Measurements from ENCODE around the gene KCNJ4. TPM values are rescaled to one million over a fixed set of nuclear protein-coding genes. Genes with fewer than 3 reads are reported as not detected.

KCNJ4 gene
- total and polyA plus RNA-seq, 5 donors from 2014 or later: not detected

DNA sequence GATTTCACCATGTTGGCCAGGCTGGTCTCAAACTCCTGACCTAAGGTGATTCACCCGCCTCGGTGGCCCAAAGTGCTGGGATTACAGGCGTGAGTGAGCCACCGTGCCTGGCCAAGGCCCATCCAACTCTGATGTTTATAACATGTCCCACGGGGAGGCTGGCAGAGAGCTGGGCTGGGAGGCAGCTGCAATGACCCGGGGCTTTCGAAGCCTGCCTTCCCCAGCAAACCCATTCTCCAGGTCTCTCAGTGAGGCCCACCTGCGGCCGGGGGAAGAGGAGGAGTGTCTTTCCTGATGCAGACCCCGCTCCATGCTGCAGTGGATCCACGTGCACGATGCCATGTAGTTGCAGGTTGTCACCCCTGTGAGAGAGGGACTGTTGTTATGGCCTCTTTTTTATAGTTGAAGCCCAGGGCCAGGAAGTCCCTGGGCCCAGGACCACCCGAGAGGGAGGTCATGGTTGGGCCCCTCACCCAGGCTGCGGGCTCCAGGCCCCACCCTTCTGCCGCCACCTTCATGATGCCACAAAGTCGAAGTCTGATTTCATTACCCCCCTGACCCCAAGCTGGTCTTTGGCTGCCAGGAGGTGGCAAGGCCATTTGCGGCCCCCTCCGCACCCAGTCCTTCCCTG is 38.3 kb downstream of the KCNJ4 start:
- DNase-seq: no peak
- H3K36me3 ChIP-seq (ENCODE audit: control insufficient read depth, insufficient read depth, low read length): no peaks in the 10 kb centered on the region
- H3K27ac ChIP-seq (ENCODE audit: insufficient read depth, low read length, poor library complexity, severe bottlenecking): no peak overlapping the region
- no peaks in the 10 kb centered on the region for H3K9me3 Mint-ChIP-seq
- H3K4me1 Mint-ChIP-seq: peaks cover 0 to 4% (median 2%) of the 10 kb centered on the region in 4 donors
- H3K27ac Mint-ChIP-seq: peak overlapping the region in 1 of 3 donors; percentile 80
- no peaks in the 10 kb centered on the region for H3K27me3 ChIP-seq (ENCODE audit: control insufficient read depth, insufficient read depth, low read length)
- no peak overlapping the region for H3K4me3 Mint-ChIP-seq
- no peak for ATAC-seq (ENCODE audit: low read depth in 2 of 2)
- no peaks in the 10 kb centered on the region for H3K36me3 Mint-ChIP-seq
- no peaks in the 10 kb centered on the region for H3K9me3 ChIP-seq (ENCODE audit: control insufficient read depth in 2 of 2, low read length in 2 of 2)
- no peak overlapping the region for H3K4me3 ChIP-seq (ENCODE audit: low read depth, low read length)
- H3K27me3 Mint-ChIP-seq: peaks cover 4% of the 10 kb centered on the region
- H3K4me1 ChIP-seq (ENCODE audit: control insufficient read depth, insufficient read depth, low read length, poor library complexity, severe bottlenecking): no peaks in the 10 kb centered on the region

DNA sequence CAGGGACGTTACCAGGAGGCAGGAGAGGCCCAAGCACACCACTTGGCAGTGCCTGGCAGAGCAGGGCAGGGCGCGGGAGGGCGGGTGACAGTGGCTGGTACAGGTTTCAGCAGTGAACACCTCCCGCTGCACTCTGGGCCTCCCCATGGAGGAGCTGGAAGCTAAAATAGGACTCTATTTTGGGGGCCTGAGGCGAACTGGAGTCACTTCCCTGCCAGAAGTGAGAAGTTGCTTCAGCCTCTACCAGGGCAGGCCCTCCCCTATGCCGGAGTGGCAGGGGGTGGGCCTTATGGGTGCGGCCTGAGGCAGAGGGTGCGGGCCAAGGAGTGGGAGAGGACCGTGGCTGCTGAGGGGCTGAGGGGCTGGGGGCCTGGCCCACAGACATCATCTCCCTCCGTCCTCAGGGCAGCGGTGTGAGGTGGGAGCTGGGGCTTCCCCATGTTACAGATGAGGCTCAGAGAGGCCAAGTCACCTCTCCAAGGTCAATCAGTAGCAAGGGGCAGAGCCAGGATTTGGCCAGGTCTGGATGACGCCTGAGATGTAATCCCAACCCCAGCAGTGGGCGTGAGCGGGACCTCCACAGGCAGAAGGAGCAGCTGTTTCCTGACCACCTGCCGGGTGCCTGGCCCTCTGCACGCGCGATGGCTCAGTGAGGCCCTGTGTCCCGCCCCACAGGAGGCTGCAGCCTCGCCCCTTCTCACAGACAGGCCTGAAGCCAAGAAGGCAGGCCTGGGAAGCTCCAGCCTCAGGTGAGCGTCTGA is 39.3 kb downstream of the KCNJ4 start:
- no peaks in the 10 kb centered on the region for H3K9me3 Mint-ChIP-seq
- H3K27me3 Mint-ChIP-seq: peaks cover 8% of the 10 kb centered on the region
- H3K27me3 ChIP-seq (ENCODE audit: control insufficient read depth, insufficient read depth, low read length): no peaks in the 10 kb centered on the region
- H3K4me1 Mint-ChIP-seq: peaks cover 0 to 4% (median 2%) of the 10 kb centered on the region in 4 donors
- H3K36me3 ChIP-seq (ENCODE audit: control insufficient read depth, insufficient read depth, low read length): no peaks in the 10 kb centered on the region
- no peak overlapping the region for H3K4me3 ChIP-seq (ENCODE audit: low read depth, low read length)
- DNase-seq (no peak), ATAC-seq (ENCODE audit: low read depth in 2 of 2) (no peak)
- H3K27ac ChIP-seq (ENCODE audit: insufficient read depth, low read length, poor library complexity, severe bottlenecking): no peak overlapping the region
- no peaks in the 10 kb centered on the region for H3K4me1 ChIP-seq (ENCODE audit: control insufficient read depth, insufficient read depth, low read length, poor library complexity, severe bottlenecking)
- no peaks in the 10 kb centered on the region for H3K36me3 Mint-ChIP-seq
- no peak overlapping the region for H3K4me3 Mint-ChIP-seq
- H3K27ac Mint-ChIP-seq: no peak overlapping the region
- H3K9me3 ChIP-seq (ENCODE audit: control insufficient read depth in 2 of 2, low read length in 2 of 2): no peaks in the 10 kb centered on the region

DNA sequence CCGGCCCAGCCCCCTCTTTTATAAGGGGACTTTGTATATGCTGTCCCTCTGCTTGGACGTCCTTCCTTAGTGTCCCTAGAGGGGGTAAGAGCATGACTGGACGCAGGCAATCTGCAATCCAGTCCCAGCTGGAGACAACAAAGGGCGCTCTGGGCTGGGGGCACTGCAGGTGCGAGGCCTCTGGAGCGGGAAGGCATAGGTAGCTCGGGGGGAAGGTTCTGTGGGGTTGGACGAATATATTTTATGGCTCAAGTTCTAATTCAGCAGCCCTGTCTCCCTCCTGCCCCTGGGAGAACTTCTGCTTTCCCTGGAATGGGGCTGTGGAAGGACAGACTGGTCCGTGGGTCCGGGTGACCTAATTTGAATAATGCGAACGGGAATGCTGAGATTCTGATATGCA is 40.0 kb downstream of the KCNJ4 start:
- no peaks in the 10 kb centered on the region for H3K36me3 ChIP-seq (ENCODE audit: control insufficient read depth, insufficient read depth, low read length)
- no peak overlapping the region for H3K4me3 Mint-ChIP-seq
- no peak for ATAC-seq (ENCODE audit: low read depth in 2 of 2)
- no peak overlapping the region for H3K27ac ChIP-seq (ENCODE audit: insufficient read depth, low read length, poor library complexity, severe bottlenecking)
- H3K36me3 Mint-ChIP-seq: no peaks in the 10 kb centered on the region
- DNase-seq: no peak
- peaks cover 0 to 4% (median 2%) of the 10 kb centered on the region in 4 donors for H3K4me1 Mint-ChIP-seq
- no peaks in the 10 kb centered on the region for H3K4me1 ChIP-seq (ENCODE audit: control insufficient read depth, insufficient read depth, low read length, poor library complexity, severe bottlenecking)
- H3K27ac Mint-ChIP-seq: no peak overlapping the region
- H3K9me3 ChIP-seq (ENCODE audit: control insufficient read depth in 2 of 2, low read length in 2 of 2): no peaks in the 10 kb centered on the region
- no peaks in the 10 kb centered on the region for H3K27me3 ChIP-seq (ENCODE audit: control insufficient read depth, insufficient read depth, low read length)
- H3K27me3 Mint-ChIP-seq: peaks cover 9% of the 10 kb centered on the region
- H3K9me3 Mint-ChIP-seq: no peaks in the 10 kb centered on the region
- H3K4me3 ChIP-seq (ENCODE audit: low read depth, low read length): no peak overlapping the region

DNA sequence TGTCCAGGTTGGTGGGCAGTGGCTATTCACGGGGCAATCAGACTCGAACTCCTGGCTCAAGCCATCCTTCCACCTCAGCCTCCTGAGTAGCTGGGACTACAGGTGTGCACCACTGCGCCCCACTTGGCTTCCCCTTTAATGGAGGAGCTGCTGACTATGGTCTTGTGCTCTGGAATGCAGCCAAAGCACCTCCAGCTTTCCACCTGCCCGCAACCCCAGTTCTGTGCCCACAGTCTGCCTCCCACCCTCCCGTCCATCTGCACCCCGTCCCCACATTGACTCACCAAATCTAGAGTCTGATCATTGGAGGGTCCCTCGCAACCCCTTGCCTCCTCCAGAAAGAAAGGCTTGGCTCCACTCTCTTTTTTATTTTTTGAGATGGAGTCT is 41.0 kb downstream of the KCNJ4 start:
- H3K27ac ChIP-seq (ENCODE audit: insufficient read depth, low read length, poor library complexity, severe bottlenecking): no peak overlapping the region
- Mint-ChIP-seq H3K36me3 (no peaks in the 10 kb centered on the region), H3K4me1 (peaks cover 0 to 4% (median 2%) of the 10 kb centered on the region in 4 donors), H3K27me3 (peaks cover 9% of the 10 kb centered on the region), H3K9me3 (no peaks in the 10 kb centered on the region), H3K4me3 (no peak overlapping the region), H3K27ac (no peak overlapping the region)
- no peak for ATAC-seq (ENCODE audit: low read depth in 2 of 2)
- H3K27me3 ChIP-seq (ENCODE audit: control insufficient read depth, insufficient read depth, low read length): no peaks in the 10 kb centered on the region
- no peaks in the 10 kb centered on the region for H3K36me3 ChIP-seq (ENCODE audit: control insufficient read depth, insufficient read depth, low read length)
- no peaks in the 10 kb centered on the region for H3K4me1 ChIP-seq (ENCODE audit: control insufficient read depth, insufficient read depth, low read length, poor library complexity, severe bottlenecking)
- H3K4me3 ChIP-seq (ENCODE audit: low read depth, low read length): no peak overlapping the region
- no peaks in the 10 kb centered on the region for H3K9me3 ChIP-seq (ENCODE audit: control insufficient read depth in 2 of 2, low read length in 2 of 2)
- DNase-seq: no peak

DNA sequence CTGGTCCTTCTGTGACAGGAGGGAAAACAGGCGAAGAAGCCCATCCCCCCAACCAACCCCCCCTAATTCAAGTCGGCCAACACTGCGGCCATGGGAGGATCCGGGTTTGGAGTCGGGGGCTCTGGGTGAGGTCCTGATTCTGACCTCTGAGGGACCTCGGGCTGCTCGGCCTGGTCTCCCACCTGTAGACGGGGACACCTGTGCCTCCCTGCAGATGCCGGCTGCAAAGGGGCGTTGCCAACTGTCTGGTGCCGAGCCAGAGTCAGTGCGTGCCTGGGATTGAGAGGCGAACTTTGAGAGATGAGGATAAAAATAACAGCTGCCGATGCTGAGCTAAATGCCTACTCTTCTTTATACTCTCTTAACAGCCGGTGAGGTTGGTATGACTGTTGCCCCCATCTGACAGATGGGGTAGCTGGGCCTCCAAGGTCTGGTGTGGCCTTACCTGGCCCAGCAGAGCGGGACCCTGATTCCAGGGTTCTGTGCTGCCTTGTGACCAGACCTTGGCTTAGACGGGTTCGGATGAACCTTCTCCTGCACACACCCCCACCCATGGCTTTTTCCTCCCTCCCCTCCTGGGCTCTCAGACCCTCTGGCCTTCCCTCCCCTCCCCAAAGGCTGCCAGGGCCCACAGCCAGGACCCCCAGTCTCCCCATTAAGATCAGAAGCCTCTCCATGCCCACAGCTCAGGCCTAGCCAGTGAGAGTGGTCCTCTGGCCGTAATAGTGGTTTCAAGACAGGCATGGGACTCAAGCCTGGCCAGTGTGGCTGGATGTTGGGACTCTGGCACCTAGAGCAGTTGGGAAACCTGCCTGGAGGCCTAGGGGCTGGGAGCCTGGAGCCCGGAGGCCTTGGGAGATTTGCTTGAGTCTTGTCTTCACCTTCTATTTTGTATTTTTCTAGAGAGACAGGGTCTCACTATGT is 41.7 kb downstream of the KCNJ4 start:
- no peaks in the 10 kb centered on the region for H3K36me3 ChIP-seq (ENCODE audit: control insufficient read depth, insufficient read depth, low read length)
- Mint-ChIP-seq H3K9me3 (no peaks in the 10 kb centered on the region), H3K27ac (no peak overlapping the region), H3K36me3 (no peaks in the 10 kb centered on the region), H3K4me3 (no peak overlapping the region), H3K27me3 (peaks cover 9% of the 10 kb centered on the region), H3K4me1 (peaks cover 0 to 4% (median 2%) of the 10 kb centered on the region in 4 donors)
- no peaks in the 10 kb centered on the region for H3K4me1 ChIP-seq (ENCODE audit: control insufficient read depth, insufficient read depth, low read length, poor library complexity, severe bottlenecking)
- H3K9me3 ChIP-seq (ENCODE audit: control insufficient read depth in 2 of 2, low read length in 2 of 2): no peaks in the 10 kb centered on the region
- no peaks in the 10 kb centered on the region for H3K27me3 ChIP-seq (ENCODE audit: control insufficient read depth, insufficient read depth, low read length)
- H3K4me3 ChIP-seq (ENCODE audit: low read depth, low read length): no peak overlapping the region
- ATAC-seq (ENCODE audit: low read depth in 2 of 2): no peak
- no peak overlapping the region for H3K27ac ChIP-seq (ENCODE audit: insufficient read depth, low read length, poor library complexity, severe bottlenecking)
- no peak for DNase-seq

DNA sequence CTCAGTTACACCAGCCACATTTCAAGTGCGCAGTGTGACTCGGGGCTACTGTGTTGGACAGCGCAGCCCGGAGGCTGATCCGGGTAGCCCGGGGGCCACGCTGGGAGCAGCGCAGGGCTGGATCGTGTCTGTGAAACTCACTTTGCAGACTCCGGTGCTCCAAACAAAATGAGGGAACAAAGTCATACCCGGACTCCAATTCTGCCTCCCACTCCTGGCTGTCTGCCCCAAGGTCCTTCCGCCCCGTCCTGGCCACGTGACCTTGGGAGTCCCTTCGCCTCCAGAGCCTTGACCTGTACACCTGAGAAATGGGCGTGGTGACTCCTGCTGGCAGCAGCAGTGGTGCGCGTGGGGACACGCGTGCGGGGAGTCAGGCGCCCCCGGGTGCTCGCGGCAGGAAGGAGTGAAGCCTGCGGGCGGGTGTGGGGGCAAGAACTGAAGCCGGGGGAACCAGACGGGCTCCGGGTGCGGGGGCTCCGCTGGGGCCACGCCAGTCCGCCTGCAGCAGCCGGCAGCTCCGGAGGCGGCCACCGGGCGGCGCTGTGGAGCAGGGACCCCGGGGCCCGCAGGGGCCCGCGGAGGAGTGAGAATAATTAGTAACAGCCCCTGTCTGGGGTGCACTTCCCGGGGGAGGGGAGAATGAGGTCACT is 42.4 kb downstream of the KCNJ4 start:
- peak overlapping the region in 1 of 4 donors; percentile 51 for H3K4me3 Mint-ChIP-seq
- Histone ChIP-seq H3K4me1 (ENCODE audit: control insufficient read depth, insufficient read depth, low read length, poor library complexity, severe bottlenecking) (no peaks in the 10 kb centered on the region), H3K27me3 (ENCODE audit: control insufficient read depth, insufficient read depth, low read length) (no peaks in the 10 kb centered on the region), H3K9me3 (ENCODE audit: control insufficient read depth in 2 of 2, low read length in 2 of 2) (no peaks in the 10 kb centered on the region), H3K27ac (ENCODE audit: insufficient read depth, low read length, poor library complexity, severe bottlenecking) (no peak overlapping the region), H3K36me3 (ENCODE audit: control insufficient read depth, insufficient read depth, low read length) (no peaks in the 10 kb centered on the region), H3K4me3 (ENCODE audit: low read depth, low read length) (no peak overlapping the region)
- no peak overlapping the region for H3K27ac Mint-ChIP-seq
- peak in 2 of 3 donors; percentile 9 to 29 for DNase-seq
- peak in 1 of 2 donors; percentile 47 for ATAC-seq (ENCODE audit: low read depth in 2 of 2)
- no peaks in the 10 kb centered on the region for H3K9me3 Mint-ChIP-seq
- H3K27me3 Mint-ChIP-seq: peaks cover 9% of the 10 kb centered on the region
- peaks cover 0 to 4% (median 2%) of the 10 kb centered on the region in 4 donors for H3K4me1 Mint-ChIP-seq
- no peaks in the 10 kb centered on the region for H3K36me3 Mint-ChIP-seq

DNA sequence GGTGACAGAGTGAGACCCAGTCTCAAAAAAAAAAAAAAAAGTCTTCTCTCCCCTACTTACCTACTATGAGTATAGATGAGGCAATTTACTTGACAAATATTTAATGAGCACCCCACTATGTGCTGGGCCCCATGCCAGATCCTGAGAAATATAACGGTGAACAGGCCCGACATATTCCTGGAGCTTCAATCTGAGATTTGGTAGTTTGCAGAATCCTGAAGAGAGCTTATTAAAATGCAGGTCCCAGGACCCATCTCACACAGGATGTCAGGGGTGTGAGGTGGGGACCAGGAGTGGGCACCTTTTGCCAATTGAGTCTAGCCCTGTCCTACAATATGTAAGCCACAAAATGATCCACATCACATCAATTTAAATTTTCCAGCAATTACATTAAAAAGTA is 44.0 kb downstream of the KCNJ4 start:
- no peaks in the 10 kb centered on the region for H3K36me3 Mint-ChIP-seq
- Histone ChIP-seq H3K4me3 (ENCODE audit: low read depth, low read length) (no peak overlapping the region), H3K4me1 (ENCODE audit: control insufficient read depth, insufficient read depth, low read length, poor library complexity, severe bottlenecking) (no peaks in the 10 kb centered on the region), H3K27me3 (ENCODE audit: control insufficient read depth, insufficient read depth, low read length) (no peaks in the 10 kb centered on the region), H3K27ac (ENCODE audit: insufficient read depth, low read length, poor library complexity, severe bottlenecking) (no peak overlapping the region), H3K9me3 (ENCODE audit: control insufficient read depth in 2 of 2, low read length in 2 of 2) (no peaks in the 10 kb centered on the region), H3K36me3 (ENCODE audit: control insufficient read depth, insufficient read depth, low read length) (no peaks in the 10 kb centered on the region)
- no peak overlapping the region for H3K4me3 Mint-ChIP-seq
- no peaks in the 10 kb centered on the region for H3K9me3 Mint-ChIP-seq
- peaks cover 0 to 8% (median 2%) of the 10 kb centered on the region in 4 donors for H3K4me1 Mint-ChIP-seq
- ATAC-seq (ENCODE audit: low read depth in 2 of 2): no peak
- no peak for DNase-seq
- peak overlapping the region in 1 of 3 donors; percentile 32 for H3K27ac Mint-ChIP-seq
- peaks cover 20% of the 10 kb centered on the region for H3K27me3 Mint-ChIP-seq

Data from CD4-positive, CD25-positive, alpha-beta regulatory T cell (primary cell).